GM11168 (cell line): ENCODE measurements around the gene SLC38A10.

Source experiments
- in situ Hi-C: fragments of 300-500 bp; cut with MboI; formaldehyde crosslinking; loops from one replicate; pipeline ENCODE4 v1.12.0; 2022; ENCODE audit warnings: low sequenced_read_pairs; ENCODE audit not compliant: unreplicated experiment

The SLC38A10 gene

GRCh38 chr17:81247339-81247990, 47.6 kb downstream of the SLC38A10 start:
- in situ Hi-C loops = no loop called here

- in situ Hi-C loops = no loop called here
These were observed 48.3 kb downstream of the SLC38A10 start for GRCh38 chr17:81246679-81247338.

GRCh38 chr17:81246343-81246670, 48.8 kb downstream of the SLC38A10 start:
- in situ Hi-C loops = no loop called here

DNA sequence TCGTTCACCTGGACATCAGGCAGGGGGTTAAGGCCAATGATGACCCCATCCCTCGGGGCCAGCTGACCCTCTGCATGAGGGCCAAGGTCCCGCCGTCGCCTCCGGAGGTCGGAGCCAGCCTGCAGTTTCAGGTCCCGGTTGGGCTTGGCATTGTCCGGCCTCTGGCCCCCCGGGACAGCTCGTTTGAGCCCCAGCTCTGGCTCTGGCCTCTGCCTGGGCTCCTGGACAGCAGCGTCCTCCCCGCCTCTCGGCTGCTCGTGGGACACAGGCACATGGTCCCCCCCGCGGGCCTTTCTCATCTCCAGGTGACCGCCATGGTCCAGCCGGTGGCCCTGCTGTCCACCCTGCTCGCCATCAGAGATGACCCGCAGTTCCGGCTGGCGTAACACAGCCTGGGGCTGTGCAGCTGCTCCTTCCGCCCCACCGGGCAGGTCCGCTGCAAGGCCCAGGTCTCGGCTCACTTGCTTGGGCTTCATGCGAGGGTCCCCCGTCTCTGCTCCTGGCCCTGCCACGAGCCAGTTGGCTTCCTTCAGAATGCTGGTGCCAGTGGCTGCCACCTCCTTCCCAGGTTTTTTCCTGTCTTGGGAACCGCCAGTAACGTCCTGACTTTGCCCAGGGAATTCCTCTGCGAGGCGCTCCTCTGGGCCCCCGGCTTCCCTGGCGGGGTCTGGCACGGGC, 49.3 kb downstream of the SLC38A10 start:
- in situ Hi-C loops = no loop called here

GRCh38 chr17:81245024-81245664, 50.0 kb downstream of the SLC38A10 start:
- in situ Hi-C loops = no loop called here

DNA sequence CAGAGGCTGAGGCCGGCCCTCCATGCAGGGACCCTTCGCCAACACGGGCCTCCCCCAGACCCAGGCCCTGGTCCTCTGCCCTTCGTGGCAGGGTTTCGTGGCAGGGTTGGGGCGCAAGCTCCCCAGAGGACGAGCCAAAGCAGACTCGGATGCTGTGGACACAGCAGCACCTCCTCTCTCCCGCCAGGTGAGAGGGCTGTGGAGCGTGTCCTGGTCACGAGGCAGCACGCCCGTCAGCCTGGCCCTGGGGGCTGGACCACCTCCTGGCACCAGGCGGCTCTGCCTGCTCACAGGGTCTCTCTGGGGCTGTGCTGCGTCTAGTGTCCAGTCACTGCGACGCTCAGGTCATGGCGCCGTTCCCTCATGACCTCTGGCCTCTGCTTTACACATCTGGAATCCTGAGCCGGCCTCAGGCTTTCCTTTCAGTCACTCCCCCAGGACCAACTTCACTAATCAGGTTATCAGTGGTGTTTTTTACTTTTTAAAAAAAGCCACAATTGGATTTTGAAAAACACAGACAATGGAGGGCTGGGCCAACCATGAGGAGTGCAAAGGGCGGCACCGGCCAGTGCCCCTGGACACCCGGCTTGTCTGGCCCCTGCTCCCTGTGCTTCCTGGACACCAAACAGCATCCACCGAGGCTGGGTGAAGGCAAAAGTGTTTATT, 50.6 kb downstream of the SLC38A10 start:
- in situ Hi-C loops = no loop called here

GRCh38 chr17:81243333-81243664, 51.8 kb downstream of the SLC38A10 start:
- in situ Hi-C loops = no loop called here

DNA sequence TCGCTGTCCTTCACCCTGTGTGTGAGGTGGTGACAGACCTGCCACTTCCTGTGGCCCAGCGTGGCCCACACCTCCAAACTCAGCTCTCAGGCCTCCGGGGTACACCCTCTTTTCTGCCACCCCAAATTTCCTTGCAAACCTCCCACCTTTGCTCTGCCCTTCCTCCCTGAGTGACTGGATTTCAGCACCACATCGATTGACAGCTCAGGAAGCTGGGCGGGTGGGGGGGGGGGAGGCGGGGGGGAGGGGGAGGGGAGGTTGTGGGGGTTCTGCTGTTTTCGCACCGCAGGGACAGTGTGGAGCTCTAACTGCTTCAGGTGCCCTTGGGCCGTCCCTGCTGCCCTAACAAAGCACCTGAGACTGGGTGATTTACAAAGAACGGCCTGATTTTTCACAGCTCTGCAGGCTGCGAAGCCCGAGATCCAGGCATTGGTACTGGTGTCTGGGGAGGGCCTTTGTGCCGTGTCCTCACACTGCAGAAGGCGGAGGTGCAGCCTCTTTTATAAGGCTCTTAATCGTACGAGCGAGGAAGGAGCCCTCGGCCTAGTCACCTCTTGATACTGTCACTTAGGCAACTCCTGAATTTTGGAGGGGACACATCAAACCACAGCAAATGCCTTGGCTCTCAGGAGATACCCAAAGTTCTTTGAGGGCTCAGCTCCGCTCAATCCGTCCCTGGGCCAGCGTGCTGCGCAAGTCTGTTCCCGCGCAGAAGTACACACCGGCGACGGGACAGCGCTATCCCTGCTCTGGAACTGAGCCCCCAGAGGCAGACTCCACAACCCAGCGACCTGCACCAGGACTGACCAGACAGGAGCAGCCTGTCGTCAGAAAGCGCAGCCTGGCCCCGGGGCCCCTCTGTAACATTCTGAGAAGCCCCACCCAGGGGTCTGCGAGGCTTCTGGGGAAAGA, 52.4 kb downstream of the SLC38A10 start:
- in situ Hi-C loops = no loop called here

DNA sequence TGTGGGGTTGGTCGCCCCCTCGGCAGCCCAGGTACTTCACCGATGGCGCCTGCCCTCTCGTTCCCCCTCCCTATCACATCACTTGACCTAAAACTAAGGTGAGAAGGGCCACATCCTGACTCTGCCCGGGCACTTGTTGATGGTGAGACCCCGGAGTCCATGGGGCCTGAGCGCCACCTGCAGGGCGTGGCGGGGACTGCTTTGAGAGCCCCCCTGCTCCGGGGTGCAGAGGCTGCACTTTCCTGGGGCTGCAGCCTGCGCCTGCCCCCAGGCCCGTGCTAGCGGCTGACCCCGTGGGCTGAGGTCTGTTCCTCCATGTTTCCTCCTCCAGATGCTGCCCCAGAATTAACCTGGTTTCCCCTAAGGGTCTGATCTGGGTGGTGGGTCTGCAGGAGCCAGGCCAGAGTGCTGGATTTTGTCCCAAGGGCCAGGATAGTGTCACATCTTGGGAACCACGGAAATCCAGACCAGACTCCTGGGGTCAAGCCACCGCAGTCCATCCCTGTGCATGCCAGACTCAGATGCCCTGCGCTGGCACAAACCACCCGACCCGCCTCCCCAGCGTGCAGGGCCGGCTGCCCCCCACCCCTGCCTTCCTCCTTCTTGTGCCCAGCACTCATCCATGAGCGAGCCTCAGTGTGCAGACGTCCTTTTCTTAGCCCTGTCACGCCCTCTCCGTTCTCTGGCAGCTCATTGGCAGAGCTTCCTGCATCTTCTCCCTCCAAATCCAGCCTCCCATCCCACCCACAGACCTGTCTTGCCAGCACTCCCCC, 53.3 kb downstream of the SLC38A10 start:
- in situ Hi-C loops = no loop called here

DNA sequence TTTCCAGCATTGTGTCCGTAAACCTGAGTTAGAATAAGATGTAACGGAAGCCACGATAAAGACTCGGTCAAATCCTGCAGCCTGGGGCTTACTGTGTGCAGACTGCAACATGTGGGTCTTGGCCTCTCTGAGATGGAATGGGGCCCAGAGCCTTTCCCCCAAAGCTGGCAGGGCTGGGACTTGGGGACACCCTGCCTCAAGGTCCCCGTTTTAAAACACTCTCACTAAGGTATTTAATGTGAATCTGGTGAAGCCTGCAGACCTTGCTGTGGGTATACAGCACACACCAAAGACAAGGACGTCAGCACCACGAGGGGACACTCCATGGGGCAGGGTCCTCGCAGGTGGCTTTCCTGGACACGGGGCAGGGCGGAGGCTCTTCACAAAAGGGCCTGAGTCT, 53.9 kb downstream of the SLC38A10 start:
- in situ Hi-C loops = no loop called here

GRCh38 chr17:81240761-81241160, 54.3 kb downstream of the SLC38A10 start:
- in situ Hi-C loops = no loop called here

DNA sequence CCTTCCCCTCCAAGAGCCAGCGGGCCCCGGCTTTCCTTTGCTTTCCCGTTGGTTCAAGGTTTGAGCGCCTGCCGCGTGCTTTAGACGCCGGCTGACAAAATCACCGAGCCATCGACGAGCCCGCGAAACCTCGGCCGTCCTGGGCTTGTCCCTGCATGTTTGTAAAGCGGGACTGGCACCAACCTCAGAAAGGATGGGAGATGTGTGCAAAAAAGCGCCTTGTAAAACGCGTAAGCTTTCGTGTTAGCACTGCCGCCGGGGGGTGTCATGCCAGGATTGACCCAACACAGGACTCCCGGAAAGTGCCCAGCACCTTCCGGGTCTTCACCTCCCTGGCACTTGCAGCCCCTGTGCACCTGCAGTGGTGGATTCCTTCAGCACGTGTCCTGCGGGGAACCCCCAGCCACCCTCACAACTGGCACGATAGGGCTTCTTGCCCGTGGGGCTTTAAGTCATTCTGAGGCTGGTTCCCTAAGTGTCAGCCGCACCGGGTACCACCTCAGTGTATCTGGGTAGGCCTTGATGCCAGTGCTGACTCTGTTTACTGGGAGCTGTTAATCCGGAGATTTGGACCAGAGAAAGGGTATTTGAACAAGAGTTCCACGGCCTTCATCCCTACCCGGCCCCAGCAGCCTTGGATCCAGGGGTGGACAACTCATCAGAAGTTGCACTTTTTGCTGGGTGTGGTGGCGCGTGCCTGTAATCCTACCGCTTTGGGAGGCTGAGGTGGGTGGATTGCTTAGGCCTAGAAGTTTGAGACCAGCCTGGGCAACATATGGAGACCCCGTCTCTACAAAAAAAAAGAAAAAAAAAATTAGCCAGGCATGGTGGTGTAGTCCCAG, 55.2 kb downstream of the SLC38A10 start:
- in situ Hi-C loops = no loop called here

- in situ Hi-C loops = no loop called here
These were observed 56.0 kb downstream of the SLC38A10 start, which contains the start of the genes NDUFAF8 and TEPSIN for GRCh38 chr17:81238815-81239713. TSS of gene NDUFAF8 (plus strand) at chr17:81239318. CDS start at chr17:81239364, 46 bp downstream. TSS of gene TEPSIN (minus strand) at chr17:81239055. CDS start at chr17:81239033, 22 bp downstream.

DNA sequence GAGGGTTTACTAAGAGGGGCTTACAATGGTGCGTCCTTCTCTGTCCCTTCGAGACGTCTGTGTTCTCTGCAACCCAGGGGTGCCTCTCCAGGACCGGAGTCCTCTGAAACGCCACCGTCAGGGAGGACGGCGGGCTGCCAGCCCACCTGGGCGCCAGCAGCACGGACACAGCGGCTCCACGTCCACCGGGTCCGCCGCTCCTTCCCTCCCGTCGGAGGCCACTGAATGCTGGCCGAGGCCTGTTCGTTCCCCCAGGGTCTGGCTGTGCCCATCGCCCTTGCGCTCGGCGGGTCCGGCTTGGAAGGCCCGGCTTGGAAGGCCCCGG, 56.7 kb downstream of the SLC38A10 start:
- in situ Hi-C loops = no loop called here

DNA sequence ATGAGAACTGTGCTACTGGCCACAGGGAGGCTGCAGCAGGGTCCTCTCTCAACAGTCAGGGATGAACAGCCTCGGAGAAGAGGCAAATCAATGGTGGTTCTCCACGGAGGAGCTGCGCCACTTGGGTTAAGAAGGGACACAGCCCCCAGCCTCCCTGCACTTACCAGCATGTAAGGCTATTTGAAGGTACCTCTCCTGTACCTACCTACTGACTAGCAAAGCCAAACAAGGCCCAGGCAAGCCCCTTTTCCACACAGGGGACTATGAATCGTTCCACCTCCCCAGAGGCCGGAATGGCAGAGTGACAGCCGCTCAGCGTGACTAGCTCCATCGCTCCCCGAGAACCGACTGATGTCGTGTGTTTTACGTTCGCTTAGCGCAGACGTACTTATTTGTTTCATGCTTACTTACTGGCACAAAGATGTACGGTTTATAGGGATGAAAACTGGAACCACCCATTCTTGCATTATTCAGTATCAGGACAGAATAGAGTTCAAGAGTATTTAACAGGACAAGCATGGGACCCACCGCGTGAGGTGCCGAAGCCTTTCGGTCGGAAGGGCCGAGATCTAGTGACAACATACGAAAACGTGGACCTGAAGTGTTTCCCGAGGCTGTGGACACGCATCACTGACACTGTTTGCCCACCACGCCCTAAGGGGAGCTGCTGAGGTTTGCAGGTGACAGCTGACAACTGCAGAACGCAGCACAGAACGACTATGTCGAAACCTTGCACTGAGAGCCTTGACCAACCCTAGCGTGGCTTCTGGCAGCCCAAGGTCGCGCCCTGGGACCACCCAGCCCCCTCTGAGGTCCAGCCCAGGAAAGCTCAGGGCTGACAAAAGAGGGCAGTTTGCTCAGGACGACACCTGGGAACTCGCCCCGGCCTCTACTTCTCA, 57.3 kb downstream of the SLC38A10 start:
- in situ Hi-C loops = no loop called here

GRCh38 chr17:81236784-81237183, 58.3 kb downstream of the SLC38A10 start:
- in situ Hi-C loops = no loop called here
